Smooth muscle cell (in vitro differentiated cells): ENCODE results near the gene GBP7. TPM values are rescaled to one million over a fixed set of nuclear protein-coding genes. Genes with fewer than 3 reads are reported as not detected.

Experiments
- DNase-seq: peaks from one replicate; lab custom pipeline; 2025; ENCODE audit not compliant: unreplicated experiment; lab: John Stamatoyannopoulos, UW
- H2AFZ ChIP-seq: fragments of 200-600 bp; sonication (generic); 2 replicates; pipeline ENCODE4 v1.6.0; 2016; ENCODE audit warnings: antibody characterized with exemption, low read depth, mild to moderate bottlenecking
- H3F3A ChIP-seq: fragments of 200-600 bp; sonication (generic); 2 replicates; pipeline ENCODE4 v1.6.0; 2017; ENCODE audit warnings: antibody characterized with exemption, low read depth
- H3K27ac ChIP-seq: fragments of 200-600 bp; sonication (generic); 2 replicates; pipeline ENCODE4 v1.5.1; 2016; ENCODE audit warnings: low read depth, mild to moderate bottlenecking
- H3K27me3 ChIP-seq: fragments of 200-600 bp; sonication (generic); 2 replicates; pipeline ENCODE4 v1.6.1; 2016; ENCODE audit warnings: low read depth, mild to moderate bottlenecking
- H3K36me3 ChIP-seq: fragments of 200-600 bp; sonication (generic); 2 replicates; pipeline ENCODE4 v1.5.1; 2016; ENCODE audit warnings: low read depth
- H3K4me1 ChIP-seq: fragments of 200-600 bp; sonication (generic); 2 replicates; pipeline ENCODE4 v1.5.1; 2016; ENCODE audit warnings: low read depth
- H3K4me2 ChIP-seq: fragments of 200-600 bp; sonication (generic); 2 replicates; pipeline ENCODE4 v1.6.0; 2016; ENCODE audit warnings: mild to moderate bottlenecking
- H3K4me3 ChIP-seq: fragments of 200-600 bp; sonication (generic); 2 replicates; pipeline ENCODE4 v1.5.1; 2016; ENCODE audit warnings: mild to moderate bottlenecking
- H3K79me2 ChIP-seq: fragments of 200-600 bp; sonication (generic); 2 replicates; pipeline ENCODE4 v1.6.0; 2016; ENCODE audit warnings: low read depth, mild to moderate bottlenecking
- H3K9ac ChIP-seq: fragments of 200-600 bp; sonication (generic); 2 replicates; pipeline ENCODE4 v1.6.0; 2016; ENCODE audit warnings: low read depth
- H3K9me3 ChIP-seq: fragments of 200-600 bp; sonication (generic); replicated peaks from 2 replicates; pipeline ENCODE4 v1.5.1; 2016; ENCODE audit warnings: low read depth
- H4K20me1 ChIP-seq: fragments of 200-600 bp; sonication (generic); 2 replicates; pipeline ENCODE4 v1.6.0; 2016; ENCODE audit warnings: low read depth
- CTCF ChIP-seq: fragments of 200-600 bp; sonication (generic); IDR thresholded peaks from 2 replicates; pipeline ENCODE4 v1.5.1; 2017; ENCODE audit warnings: borderline replicate concordance, mild to moderate bottlenecking, antibody characterized with exemption; ENCODE audit not compliant: insufficient read depth, poor library complexity, severe bottlenecking
- WGBS: methylation state at CpG from one replicate; pipeline ENCODE4 v1.1.7; 2016; ENCODE audit warnings: low lambda C conversion rate; 5-methylcytosine and 5-hydroxymethylcytosine counted together
- polyA plus RNA-seq: library from polyadenylated mRNA; unstranded; fragments of >200 nt; fragmentation: Nextera tagmentation; extraction: Ambion mirVana; gene quantifications from 2 replicates; pipeline ENCODE4 v1.2.1, GENCODE V29; 2016
- total RNA-seq: library from RNA; depleted of rRNA; stranded (reverse); fragments of >200 nt; gene quantifications from 2 replicates; pipeline ENCODE4 v1.2.3, GENCODE V29; 2014

The GBP7 gene
- total and polyA plus RNA-seq, 2 experiments from 2014 or later, result not detected

- no peak for DNase-seq
- no peak for TF ChIP-seq CTCF
- Histone ChIP-seq H3K79me2 (no peaks in the 10 kb centered on the region), H3K4me2 (no peak overlapping the region), H3F3A (no peaks in the 10 kb centered on the region), H3K4me1 (no peaks in the 10 kb centered on the region), H3K9ac (no peak overlapping the region), H4K20me1 (no peaks in the 10 kb centered on the region), H2AFZ (no peak overlapping the region), H3K27me3 (no peaks in the 10 kb centered on the region), H3K36me3 (no peaks in the 10 kb centered on the region), H3K4me3 (no peak overlapping the region), H3K27ac (no peak overlapping the region), H3K9me3 (no peaks in the 10 kb centered on the region)
- 86% methylated on average over 10 of the region's 10 CpGs for WGBS
Observed at GRCh38 chr1:89088572-89088971, 87.2 kb downstream of the GBP7 start.

- Histone ChIP-seq H3K27me3 (no peaks in the 10 kb centered on the region), H3K9ac (no peak overlapping the region), H2AFZ (no peak overlapping the region), H3K4me2 (no peak overlapping the region), H3K79me2 (no peaks in the 10 kb centered on the region), H3K36me3 (no peaks in the 10 kb centered on the region), H3K9me3 (no peaks in the 10 kb centered on the region), H4K20me1 (no peaks in the 10 kb centered on the region), H3K4me3 (no peak overlapping the region), H3K27ac (no peak overlapping the region), H3F3A (no peaks in the 10 kb centered on the region), H3K4me1 (no peaks in the 10 kb centered on the region)
- 53% methylated on average over 8 of the region's 8 CpGs for WGBS
- no peak for DNase-seq
- no peak for TF ChIP-seq CTCF
Observed at GRCh38 chr1:89087241-89087640, 88.6 kb downstream of the GBP7 start.

- Histone ChIP-seq H3K4me1 (no peaks in the 10 kb centered on the region), H3K36me3 (no peaks in the 10 kb centered on the region), H3K4me3 (no peak overlapping the region), H3K9me3 (peaks cover 4% of the 10 kb centered on the region), H3K9ac (no peak overlapping the region), H3K79me2 (no peaks in the 10 kb centered on the region), H3K27me3 (no peaks in the 10 kb centered on the region), H3F3A (no peaks in the 10 kb centered on the region), H2AFZ (no peak overlapping the region), H3K4me2 (no peak overlapping the region), H3K27ac (no peak overlapping the region), H4K20me1 (no peaks in the 10 kb centered on the region)
- no peak for DNase-seq
- no peak for TF ChIP-seq CTCF
Observed at GRCh38 chr1:89085781-89086180, 90.0 kb downstream of the GBP7 start.

Other genes starting within 250 kb of the GBP7 start
- gene KYAT3, start 183.4 kb downstream of the GBP7 start, total RNA-seq, result 45.5 and 54.6 TPM in 2 replicates
- 45.0 and 49.0 TPM in 2 replicates for gene KYAT3, start 183.4 kb downstream of the GBP7 start, polyA plus RNA-seq
- gene RBMXL1, start 183.4 kb downstream of the GBP7 start, total RNA-seq, result 8.1 and 9.9 TPM in 2 replicates
- gene RBMXL1, start 183.4 kb downstream of the GBP7 start, polyA plus RNA-seq, result 4.4 and 5.2 TPM in 2 replicates
- 15.8 and 18.6 TPM in 2 replicates for gene GBP3, start 153.1 kb downstream of the GBP7 start, total RNA-seq
- gene GBP3, start 153.1 kb downstream of the GBP7 start, polyA plus RNA-seq, result 5.5 and 6.9 TPM in 2 replicates
- gene GBP1, start 110.8 kb downstream of the GBP7 start, total RNA-seq, result 30.2 and 30.5 TPM in 2 replicates
- 15.7 and 17.5 TPM in 2 replicates for gene GBP1, start 110.8 kb downstream of the GBP7 start, polyA plus RNA-seq
- 2.1 and 3.1 TPM in 2 replicates for gene GBP2, start 49.9 kb downstream of the GBP7 start, total RNA-seq
- gene GBP2, start 49.9 kb downstream of the GBP7 start, polyA plus RNA-seq, result 2.1 and 3.9 TPM in 2 replicates
- gene GBP4, start 22.9 kb upstream of the GBP7 start, total RNA-seq, result 0.31 and 2.5 TPM in 2 replicates
- 0.11 and 1.5 TPM in 2 replicates for gene GBP4, start 22.9 kb upstream of the GBP7 start, polyA plus RNA-seq
- gene GBP5, start 96.9 kb upstream of the GBP7 start, total RNA-seq, result not detected in 2 replicates
- not detected in 2 replicates for gene GBP5, start 96.9 kb upstream of the GBP7 start, polyA plus RNA-seq
- not detected in 2 replicates for gene GBP6, start 188.1 kb upstream of the GBP7 start, total RNA-seq
- gene GBP6, start 188.1 kb upstream of the GBP7 start, polyA plus RNA-seq, result not detected in 2 replicates